GM12801 (cell line): Measurements from ENCODE around the gene ZMIZ1.

Experiments used
- TF ChIP-seq, protein P1 (sequence below): IDR thresholded peaks from one replicate; pipeline ENCODE4 v1.5.1; 2011; ENCODE audit warnings: control low read depth; ENCODE audit not compliant: insufficient read length; ENCODE audit errors: extremely low read depth

ZMIZ1 gene

GRCh38 chr10:79224992-79225391, 156.2 kb downstream of the ZMIZ1 start:
- TF ChIP-seq, protein P1, sequence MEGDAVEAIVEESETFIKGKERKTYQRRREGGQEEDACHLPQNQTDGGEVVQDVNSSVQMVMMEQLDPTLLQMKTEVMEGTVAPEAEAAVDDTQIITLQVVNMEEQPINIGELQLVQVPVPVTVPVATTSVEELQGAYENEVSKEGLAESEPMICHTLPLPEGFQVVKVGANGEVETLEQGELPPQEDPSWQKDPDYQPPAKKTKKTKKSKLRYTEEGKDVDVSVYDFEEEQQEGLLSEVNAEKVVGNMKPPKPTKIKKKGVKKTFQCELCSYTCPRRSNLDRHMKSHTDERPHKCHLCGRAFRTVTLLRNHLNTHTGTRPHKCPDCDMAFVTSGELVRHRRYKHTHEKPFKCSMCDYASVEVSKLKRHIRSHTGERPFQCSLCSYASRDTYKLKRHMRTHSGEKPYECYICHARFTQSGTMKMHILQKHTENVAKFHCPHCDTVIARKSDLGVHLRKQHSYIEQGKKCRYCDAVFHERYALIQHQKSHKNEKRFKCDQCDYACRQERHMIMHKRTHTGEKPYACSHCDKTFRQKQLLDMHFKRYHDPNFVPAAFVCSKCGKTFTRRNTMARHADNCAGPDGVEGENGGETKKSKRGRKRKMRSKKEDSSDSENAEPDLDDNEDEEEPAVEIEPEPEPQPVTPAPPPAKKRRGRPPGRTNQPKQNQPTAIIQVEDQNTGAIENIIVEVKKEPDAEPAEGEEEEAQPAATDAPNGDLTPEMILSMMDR = no peak

- TF ChIP-seq, protein P1 = no peak
Observed at GRCh38 chr10:79226391-79227245, 157.9 kb downstream of the ZMIZ1 start.

- TF ChIP-seq, protein P1 = no peak
Observed at GRCh38 chr10:79229071-79229541, 160.3 kb downstream of the ZMIZ1 start.

DNA sequence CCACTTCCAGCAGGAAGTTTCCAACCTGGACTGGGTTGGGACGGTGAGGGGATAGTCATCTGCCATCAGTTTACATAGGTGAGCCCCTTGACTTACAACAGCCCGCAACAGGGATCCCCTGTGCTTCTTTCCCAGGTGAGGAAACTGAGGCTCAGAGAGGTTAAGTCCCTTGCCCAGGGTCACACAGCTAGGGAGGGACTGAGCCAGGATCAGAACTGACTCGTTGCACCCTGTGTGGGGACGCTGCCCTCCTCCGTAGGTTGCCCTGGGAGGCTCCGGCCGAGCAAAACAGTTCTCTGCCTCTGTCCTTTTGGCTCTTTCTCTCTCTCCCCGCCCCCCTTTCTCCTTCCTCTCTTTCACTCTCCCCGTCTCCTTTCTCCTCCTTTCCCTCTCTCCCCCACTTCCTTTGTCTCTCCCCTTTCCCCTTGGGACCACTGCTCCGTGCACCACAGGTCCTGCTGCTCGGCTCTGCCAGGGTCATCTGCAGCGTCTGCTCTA, 161.1 kb downstream of the ZMIZ1 start:
- TF ChIP-seq, protein P1 = no peak

DNA sequence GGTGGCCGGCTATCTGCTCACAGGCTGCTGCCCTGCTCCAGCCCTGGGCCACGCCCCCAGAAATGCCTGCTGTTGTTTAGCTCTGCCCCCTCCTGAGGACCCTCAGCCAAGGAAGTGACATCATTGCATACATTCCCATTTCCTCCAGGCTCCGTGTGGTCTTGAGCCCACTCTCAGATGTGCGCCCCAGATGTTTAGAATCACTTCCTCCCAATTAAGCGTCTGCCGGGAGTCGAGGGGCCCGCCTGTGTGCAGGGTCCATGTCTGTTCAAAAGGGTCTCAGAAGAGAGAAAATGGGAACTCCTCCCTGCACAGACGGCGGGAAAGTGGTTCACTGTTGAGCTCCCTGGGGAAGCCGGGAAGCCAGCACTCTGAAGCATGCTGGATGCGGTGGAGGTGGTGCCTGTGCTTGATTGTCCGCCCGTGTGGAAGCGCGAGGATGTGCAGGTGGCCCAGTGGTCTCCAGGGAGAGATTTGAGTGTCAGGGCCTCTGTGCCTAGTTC, 161.6 kb downstream of the ZMIZ1 start:
- TF ChIP-seq, protein P1 = no peak

DNA sequence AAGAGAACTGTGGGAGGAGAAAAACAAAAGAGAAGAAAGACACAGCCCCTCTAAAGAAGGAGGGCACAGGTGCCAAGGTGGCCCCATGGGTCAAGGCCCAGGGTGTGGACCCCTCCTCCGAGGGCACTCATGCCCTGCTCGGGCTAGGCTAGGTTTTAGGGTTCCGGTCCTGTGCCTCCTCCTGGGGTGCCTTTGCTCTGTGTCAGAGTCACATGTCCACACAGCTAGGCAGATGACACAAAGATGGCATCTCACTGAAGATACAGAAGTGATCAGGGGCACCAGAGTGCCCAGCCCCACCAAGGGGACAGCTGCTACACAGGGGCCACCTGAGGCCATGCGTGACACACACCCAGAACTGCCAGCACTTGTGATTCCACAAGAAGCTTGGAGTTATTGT, 162.1 kb downstream of the ZMIZ1 start:
- TF ChIP-seq, protein P1 = no peak

GRCh38 chr10:79231908-79232307, 163.1 kb downstream of the ZMIZ1 start:
- TF ChIP-seq, protein P1 = no peak
